K562 (cell line): ENCODE data around the gene TAGLN3. TPM values are rescaled to one million over a fixed set of nuclear protein-coding genes. Genes with fewer than 3 reads are reported as not detected.

Experiments used
- ATAC-seq: fragments of 200-7000 bp; cut with Tn5 transposase; 3 replicates; pipeline ENCODE4 v1.9.1; 2020; ENCODE audit warnings: moderate library complexity
- BruUV-seq: library from RNA; stranded (reverse); fragments of 400-500 nt; replicated peaks from 2 replicates; lab custom pipeline; 2021; lab: Mats Ljungman, UMichigan
- CTCF ChIA-PET: fragments of 300-600 bp; formaldehyde crosslinking; extraction: SDS; loops from one replicate; lab custom pipeline; 2021; ENCODE audit warnings: low intra/inter-chr PET ratio; lab: Yijun Ruan, JAX
- POLR2A ChIA-PET: fragments of 300-600, 350-650 bp; sonication (Branson Sonifier 250); formaldehyde crosslinking; extraction: SDS; loops from one replicate; lab custom pipeline; 2021; ENCODE audit warnings: antibody characterized with exemption, inconsistent platforms; lab: Yijun Ruan, JAX
- DNase-seq, 4 experiments: peaks; one replicate each; pipeline versions ENCODE4 v3.0.0 to v3.0.0-alpha.2; 2011 to 2018; ENCODE audit warnings: low spot score in 3 of 4, mixed read lengths in 3 of 4; ENCODE audit errors: extremely low read depth in 1 of 4
- FAIRE-seq: peaks from 2 replicates; lab custom pipeline; 2011; peaks lifted over from hg19 to GRCh38; lab: Jason Lieb, UNC
- H2AFZ ChIP-seq: 2 replicates; pipeline ENCODE4 v1.6.0; 2011; ENCODE audit warnings: low read depth, low read length, control low read depth, inconsistent platforms
- H3K27ac ChIP-seq: fragments of 200-600 bp; 3 replicates; pipeline ENCODE4 v1.8.0; 2011; ENCODE audit warnings: low read depth, mild to moderate bottlenecking, control low read depth, inconsistent platforms, low read length, moderate library complexity, mixed read lengths; ENCODE audit errors: extremely low read depth
- H3K27me3 ChIP-seq, 2 experiments: fragments of 300-600 bp in 1 of 2; 2 replicates in 1 of 2; 3 replicates in 1 of 2; pipeline versions ENCODE4 v1.6.0 to v1.8.0; 2011; ENCODE audit warnings: inconsistent platforms in 2 of 2, low read length in 2 of 2, mild to moderate bottlenecking in 1 of 2, mixed read lengths in 1 of 2, moderate library complexity in 1 of 2; ENCODE audit not compliant: control insufficient read depth in 2 of 2, insufficient read depth in 2 of 2
- H3K36me3 ChIP-seq: fragments of 300-600 bp; 3 replicates; pipeline ENCODE4 v1.8.0; 2011; ENCODE audit warnings: mild to moderate bottlenecking, low read length, inconsistent platforms; ENCODE audit not compliant: control insufficient read depth, insufficient read depth
- H3K4me1 ChIP-seq, 2 experiments: fragments of 200-600 bp in 1 of 2; replicated peaks in 1 of 2; 2 replicates in 1 of 2; 3 replicates in 1 of 2; pipeline versions ENCODE4 v1.5.1 to v1.8.0; 2011; ENCODE audit warnings: inconsistent platforms in 2 of 2, low read length in 2 of 2, mild to moderate bottlenecking in 1 of 2, mixed read lengths in 1 of 2, moderate library complexity in 1 of 2; ENCODE audit not compliant: control insufficient read depth in 2 of 2, insufficient read depth in 2 of 2
- H3K4me2 ChIP-seq: 2 replicates; pipeline ENCODE4 v1.6.1; 2011; ENCODE audit warnings: low read length, control low read depth, inconsistent platforms, mixed read lengths; ENCODE audit not compliant: insufficient read depth
- H3K4me3 ChIP-seq: fragments of 200-600 bp; sonication (generic), shearing (Covaris generic); 2 replicates; pipeline ENCODE4 v1.5.1; 2016; ENCODE audit warnings: control low read depth, inconsistent platforms
- H3K79me2 ChIP-seq: fragments of 200-600 bp; 3 replicates; pipeline ENCODE4 v1.8.0; 2011; ENCODE audit warnings: low read length, inconsistent platforms; ENCODE audit not compliant: control insufficient read depth, insufficient read depth
- H3K9ac ChIP-seq, 2 experiments: 2 replicates each; pipeline versions ENCODE4 v1.6.0 to v1.6.1; 2011; ENCODE audit warnings: low read depth in 2 of 2, low read length in 2 of 2, control low read depth in 1 of 2, inconsistent platforms in 1 of 2, mild to moderate bottlenecking in 1 of 2, mixed read lengths in 1 of 2; ENCODE audit not compliant: insufficient read depth in 1 of 2
- H3K9me1 ChIP-seq: one replicate; pipeline ENCODE4 v1.6.0; 2011; ENCODE audit warnings: inconsistent platforms, mild to moderate bottlenecking, low read length, moderate library complexity; ENCODE audit not compliant: control insufficient read depth, insufficient read depth
- H3K9me3 ChIP-seq: replicated peaks from 2 replicates; pipeline ENCODE4 v1.5.1; 2011; ENCODE audit warnings: low read depth, low read length, inconsistent platforms; ENCODE audit not compliant: control insufficient read depth, insufficient read depth
- H4K20me1 ChIP-seq: replicated peaks from 2 replicates; pipeline ENCODE4 v1.6.1; 2011; ENCODE audit warnings: low read length, inconsistent platforms, mixed read lengths; ENCODE audit not compliant: control insufficient read depth, insufficient read depth
- ARHGAP35 ChIP-seq: fragments of 450-650 bp; IDR thresholded peaks from 2 replicates; pipeline ENCODE4 v1.6.1; 2018; ENCODE audit not compliant: partially characterized antibody
- CBX3 ChIP-seq, 2 experiments: IDR thresholded peaks; 1 replicate in 1 of 2; 2 replicates in 1 of 2; pipeline ENCODE4 v1.6.1; 2012; ENCODE audit warnings: inconsistent platforms in 2 of 2, low read length in 2 of 2, borderline replicate concordance in 1 of 2, control low read depth in 1 of 2
- DACH1 ChIP-seq: fragments of 450-650 bp; IDR thresholded peaks from 2 replicates; pipeline ENCODE4 v1.6.1; 2018; ENCODE audit not compliant: partially characterized antibody
- FOS ChIP-seq: IDR thresholded peaks from 3 replicates; pipeline ENCODE4 v1.6.1; 2011; ENCODE audit not compliant: insufficient read length; ENCODE audit errors: extremely low read depth
- NONO ChIP-seq, 2 experiments: fragments of 200-400 bp in 1 of 2; fragments of 450-650 bp in 1 of 2; formaldehyde crosslinking in 1 of 2; IDR thresholded peaks; 2 replicates each; pipeline ENCODE4 v1.6.1; 2017; ENCODE audit warnings: low read depth in 2 of 2, mild to moderate bottlenecking in 2 of 2, moderate library complexity in 2 of 2, low read length in 1 of 2
- SPI1 ChIP-seq: IDR thresholded peaks from 2 replicates; pipeline ENCODE4 v1.6.1; 2011; ENCODE audit warnings: low read depth, low read length, control low read depth, borderline replicate concordance
- TBL1XR1 ChIP-seq, 2 experiments: IDR thresholded peaks; 2 replicates each; pipeline ENCODE4 v1.6.1; 2012; ENCODE audit warnings: improper control_type of control experiment in 2 of 2, low read length in 2 of 2, mild to moderate bottlenecking in 1 of 2
- TEAD2 ChIP-seq: fragments of 450-650 bp; IDR thresholded peaks from 2 replicates; pipeline ENCODE4 v1.6.1; 2016; ENCODE audit warnings: missing genetic modification characterization, control low read depth, missing compliant biosample characterization
- U2AF2 ChIP-seq: fragments of 200-400 bp; formaldehyde crosslinking; optimal IDR thresholded peaks from 2 replicates; pipeline ENCODE3; 2017; ENCODE audit warnings: low read depth, mild to moderate bottlenecking, low read length
- ZBTB1 ChIP-seq: sonication (generic); formaldehyde crosslinking; IDR thresholded peaks from 2 replicates; pipeline ENCODE4 v1.8.1; 2023; ENCODE audit warnings: missing genetic modification reagents, low read depth, mild to moderate bottlenecking, borderline replicate concordance
- ZNF134 ChIP-seq: fragments of 250-450 bp; sonication (Bioruptor Pico); conservative IDR thresholded peaks from 2 replicates; pipeline ENCODE4 v1.4.0; 2020
- ZNF274 ChIP-seq: IDR thresholded peaks from 2 replicates; pipeline ENCODE4 v1.6.1; 2011; ENCODE audit warnings: low read depth, mild to moderate bottlenecking, low read length, moderate library complexity, borderline replicate concordance
- ZNF695 ChIP-seq: fragments of 450-650 bp; formaldehyde crosslinking; IDR thresholded peaks from 2 replicates; pipeline ENCODE4 v1.4.0; 2020; ENCODE audit warnings: mild to moderate bottlenecking, moderate library complexity
- WGBS: fragments of 100-300 bp; shearing (Covaris generic); methylation state at CpG from one replicate; pipeline ENCODE4 v1.1.6; 2016; ENCODE audit warnings: low coverage, mixed read lengths; ENCODE audit not compliant: insufficient coverage; ENCODE audit errors: missing lambda C conversion rate; 5-methylcytosine and 5-hydroxymethylcytosine counted together
- in situ Hi-C: fragments of 300-500 bp; cut with MboI; formaldehyde crosslinking; loops from 4 replicates; pipeline ENCODE4 v1.15.0; 2018; ENCODE audit warnings: inconsistent platforms, mixed read lengths
- intact Hi-C: fragments of 100-400 bp; cut with micrococcal nuclease; formaldehyde crosslinking; loops from 2 replicates; pipeline ENCODE4 v1.14.2; 2022
- polyA plus RNA-seq, 8 experiments: library from polyadenylated mRNA; depleted of rRNA in 4 of 8; stranded (reverse) in 5 of 8; unstranded in 3 of 8; fragments of >200 nt; fragmentation: Nextera tagmentation in 2 of 8; fragmentation: Illumina TruSeq in 1 of 8; extraction: Ambion mirVana in 2 of 8; extraction: Trizol in 1 of 8; gene quantifications; 2 replicates each; pipeline versions ENCODE4 v1.2.1 to v1.2.3, GENCODE V29; 2011 to 2014; ENCODE audit warnings: inconsistent platforms in 1 of 8, missing spikeins in 1 of 8
- total RNA-seq, 7 experiments: library from RNA; depleted of rRNA in 6 of 7; stranded (reverse); fragments of >200 nt in 6 of 7; fragmentation: Illumina TruSeq in 2 of 7; extraction: Trizol in 2 of 7; gene quantifications; 2 replicates each; pipeline versions ENCODE4 v1.2.1 to v1.2.3, GENCODE V29; 2011 to 2021; ENCODE audit warnings: low replicate concordance in 1 of 7

Gene TAGLN3
- total and polyA plus RNA-seq, 9 of the 15 experiments (the other 6 are each of a cell fraction or from before 2014, with no cell fraction given), result 0.06 TPM; not detected in 7

DNA sequence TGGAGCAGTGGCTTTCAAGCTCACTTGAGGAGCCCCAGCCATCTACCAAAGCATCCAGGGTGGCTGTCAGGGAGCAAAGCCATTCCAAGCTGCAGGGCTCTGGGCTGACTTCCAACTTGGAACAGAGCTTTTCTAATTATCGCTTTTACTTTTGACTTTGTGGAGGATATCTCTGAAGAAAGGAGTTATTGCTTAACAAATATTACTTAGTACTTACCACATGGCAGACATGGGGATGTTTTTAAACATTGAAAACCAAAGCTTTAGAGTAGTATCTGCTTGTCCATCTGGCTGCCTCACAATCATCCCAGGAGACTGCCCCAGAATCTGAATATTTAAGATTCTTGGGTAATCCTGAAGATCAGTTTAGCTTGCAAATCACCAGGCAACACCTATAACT is 8.9 kb downstream of the TAGLN3 start:
- Histone ChIP-seq H3K9ac (no peak overlapping the region), H3K9me3 (no peaks in the 10 kb centered on the region), H3K4me1 (no peaks in the 10 kb centered on the region), H4K20me1 (no peaks in the 10 kb centered on the region), H3K27ac (no peak overlapping the region), H3K27me3 (no peaks in the 10 kb centered on the region), H2AFZ (no peak overlapping the region), H3K79me2 (no peaks in the 10 kb centered on the region), H3K4me3 (no peak overlapping the region), H3K4me2 (no peak overlapping the region), H3K9me1 (no peaks in the 10 kb centered on the region), H3K36me3 (no peaks in the 10 kb centered on the region)
- POLR2A ChIA-PET, result no interaction called here
- TF ChIP-seq NONO (IDR thresholded peaks at IDR 0.05; ENCODE audit: low read depth in 2 of 2, low read length in 1 of 2) (no peak), ZNF695 (CRISPR knock-in tag) (no peak), U2AF2 (no peak), DACH1 (no peak), ZBTB1 (CRISPR knock-in tag) (no peak), TEAD2 (tag) (no peak), CBX3 (IDR thresholded peaks at IDR 0.05; ENCODE audit: borderline replicate concordance in 1 of 2, low read length in 2 of 2) (no peak), FOS (no peak), ZNF134 (no peak), ZNF274 (no peak), TBL1XR1 (IDR thresholded peaks at IDR 0.05; ENCODE audit: low read length in 2 of 2) (no peak), SPI1 (no peak), ARHGAP35 (no peak)
- intact Hi-C loops (no loop called here), in situ Hi-C loops (no loop called here)
- no TSS peak for BruUV-seq
- ATAC-seq, result no peak
- no peak for FAIRE-seq
- WGBS, result 0% methylated on average over 1 of the region's 1 CpG
- CTCF ChIA-PET, result no interaction called here
- no peak for DNase-seq
